HFFc6 (cell line): ENCODE measurements around the gene ZBTB47. TPM values are rescaled to one million over a fixed set of nuclear protein-coding genes. Genes with fewer than 3 reads are reported as not detected.
A peak's percentile ranks its signal among the peaks of the same experiment; 100 is the strongest.

Experiments used
- DNase-seq: peaks from one replicate; pipeline ENCODE4 v3.0.0-alpha.2; 2018
- H3K27ac Mint-ChIP-seq: 2 replicates; pipeline ENCODE4 v1.8.0; 2020; ENCODE audit warnings: mild to moderate bottlenecking, mixed read lengths
- H3K27me3 Mint-ChIP-seq: 2 replicates; pipeline ENCODE4 v1.8.0; 2021; ENCODE audit warnings: mild to moderate bottlenecking, moderate library complexity, mixed read lengths; ENCODE audit not compliant: insufficient read depth
- H3K36me3 Mint-ChIP-seq: 2 replicates; pipeline ENCODE4 v1.8.0; 2021; ENCODE audit warnings: low read depth, mixed read lengths
- H3K4me1 Mint-ChIP-seq: 2 replicates; pipeline ENCODE4 v1.8.0; 2020; ENCODE audit warnings: low read depth, mixed read lengths
- H3K4me3 Mint-ChIP-seq: 2 replicates; pipeline ENCODE4 v1.8.0; 2020; ENCODE audit warnings: mild to moderate bottlenecking, moderate library complexity, mixed read lengths
- H3K9me3 Mint-ChIP-seq: 2 replicates; pipeline ENCODE4 v1.8.0; 2020; ENCODE audit warnings: mild to moderate bottlenecking, mixed read lengths
- CTCF ChIP-seq: fragments of 200-600 bp; sonication (generic); IDR thresholded peaks from 2 replicates; pipeline ENCODE4 v1.5.0; 2021; ENCODE audit warnings: antibody characterized with exemption, mild to moderate bottlenecking
- long read RNA-seq: library from polyadenylated mRNA; unstranded; transcript quantifications from one replicate; pipeline ENCODE4 v2.0.0, GENCODE V29; 2019
- total RNA-seq, 6 experiments: library from RNA; stranded (reverse); fragmentation: NEBNext Ultra II Directional; extraction: Animal tissue kit (Norgen Biotek cat#: 25700); gene quantifications; 2 replicates in 1 of 6; 3 replicates in 5 of 6; pipeline ENCODE4 v1.2.3, GENCODE V29; 2021

ZBTB47 gene
- total RNA-seq, result 10 to 100 TPM; 26.3 to 35.7 (median 29.3) TPM
- long read RNA-seq, partial matches to known transcripts, result 5 of 5 reads
- long read RNA-seq, other reads (novel, unspliced or antisense), result 0 of 5 reads

DNA sequence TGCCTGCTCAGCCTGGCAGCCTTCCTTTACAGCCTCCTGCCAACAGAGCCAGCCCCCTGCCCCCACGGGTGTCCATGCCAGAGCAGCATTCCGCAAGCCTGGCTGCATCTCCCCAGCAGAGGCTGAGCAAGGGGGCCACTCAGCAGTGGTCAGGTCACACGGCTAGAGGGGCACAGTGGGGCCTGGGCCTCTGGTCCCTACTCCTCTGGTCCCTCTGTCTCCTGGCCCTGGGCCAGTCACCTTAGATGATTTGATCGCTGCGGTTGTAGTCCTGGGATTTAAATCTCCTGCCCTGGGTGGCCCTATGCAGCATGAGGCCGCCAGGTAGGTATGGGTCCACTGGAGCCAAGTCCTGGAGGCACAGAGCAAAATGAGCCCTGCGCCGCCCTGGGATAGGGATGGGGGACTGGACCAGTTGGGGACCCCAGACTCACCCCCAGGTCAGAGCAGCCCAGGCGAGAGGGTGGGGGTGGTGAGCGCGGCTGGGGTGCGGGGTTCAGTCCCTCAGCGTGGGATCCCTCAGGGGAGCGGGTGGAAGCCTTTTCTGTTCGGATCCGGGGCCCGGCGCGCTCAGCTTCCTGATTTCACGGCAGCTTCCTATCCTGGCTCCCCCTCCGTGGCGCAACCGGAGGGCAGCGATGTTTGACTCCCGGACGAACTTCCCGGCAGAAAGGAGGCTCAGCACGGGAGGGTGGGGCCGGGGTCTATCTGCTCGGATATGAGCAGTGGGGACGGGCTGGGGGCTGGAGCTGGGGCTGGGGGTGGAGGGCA, at the start of gene ZBTB47:
Gene ZBTB47, plus strand, starts transcription at position 138 of the 771 bp plus-strand sequence. CDS start 4,659 bp downstream, outside the sequence.
- no peak for TF ChIP-seq CTCF
- Mint-ChIP-seq H3K4me3 (peak within 1 kb of the TSS; percentile 94), H3K4me1 (peaks cover 65% of the 10 kb centered on the region), H3K36me3 (peaks cover 15% of the 10 kb centered on the region; the same call in 1 of the 2 replicates), H3K27ac (peak within 1 kb of the TSS; percentile 86), H3K27me3 (peaks cover 2% of the 10 kb centered on the region; the same call in 1 of the 2 replicates), H3K9me3 (no peaks in the 10 kb centered on the region)
- no peak for DNase-seq

DNA sequence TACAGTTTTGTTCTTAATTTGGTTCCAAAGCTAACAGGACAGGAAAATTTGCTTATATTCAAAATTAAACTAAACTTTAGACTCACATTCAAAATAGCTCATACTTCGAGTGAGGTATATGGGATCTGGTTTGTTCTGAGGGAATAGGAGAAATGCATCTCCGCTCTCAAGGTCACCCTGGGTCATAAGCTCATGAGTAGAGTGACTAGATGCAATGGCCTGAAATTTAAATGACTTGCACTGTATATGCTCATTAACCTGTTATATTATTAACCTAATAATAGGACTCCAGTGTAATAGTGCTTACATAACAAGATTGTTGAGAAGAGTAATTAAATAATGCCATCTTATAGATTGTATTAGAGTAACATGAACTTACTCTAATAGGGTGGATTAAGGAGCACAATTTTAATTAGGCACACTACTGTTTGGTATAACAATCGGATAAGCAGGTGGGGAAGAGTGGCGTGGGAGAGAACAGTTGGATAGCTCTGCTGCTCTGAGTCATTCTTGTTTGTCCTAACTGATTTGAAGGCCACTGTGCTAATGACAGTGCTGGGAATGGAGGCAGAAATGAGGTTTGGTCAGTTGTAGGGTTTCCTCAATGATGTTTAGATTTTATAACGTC, 47.8 kb upstream of the ZBTB47 start:
- Mint-ChIP-seq H3K4me3 (no peak overlapping the region), H3K4me1 (peaks cover 64% of the 10 kb centered on the region), H3K9me3 (no peaks in the 10 kb centered on the region), H3K36me3 (peaks cover 24% of the 10 kb centered on the region), H3K27me3 (no peaks in the 10 kb centered on the region; the same call in 1 of the 2 replicates), H3K27ac (peak overlapping the region; percentile 20; the same call in 1 of the 2 replicates)
- no peak for TF ChIP-seq CTCF
- DNase-seq, result peak; percentile 10

DNA sequence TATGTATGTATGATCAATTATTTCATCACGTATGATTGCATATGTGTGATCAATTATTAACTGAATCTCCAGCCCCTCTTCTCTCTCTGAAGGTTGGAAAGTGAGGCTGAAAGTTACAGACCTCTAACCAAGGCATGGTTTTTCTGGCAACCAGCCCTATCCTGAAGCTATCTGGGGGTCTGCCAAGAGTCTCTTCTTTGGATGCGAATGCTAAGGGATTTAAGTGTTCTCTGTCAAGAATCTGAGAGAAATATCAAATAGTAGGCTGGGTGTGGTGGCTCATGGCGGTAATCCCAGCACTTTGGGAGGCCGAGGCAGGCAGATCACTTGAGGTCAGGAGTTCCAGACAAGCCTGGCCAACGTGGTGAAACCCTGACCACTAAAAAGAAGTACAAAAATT, 44.9 kb upstream of the ZBTB47 start:
- Mint-ChIP-seq H3K4me1 (peaks cover 63% of the 10 kb centered on the region), H3K36me3 (peaks cover 23% of the 10 kb centered on the region), H3K27me3 (no peaks in the 10 kb centered on the region), H3K9me3 (no peaks in the 10 kb centered on the region), H3K4me3 (no peak overlapping the region), H3K27ac (no peak overlapping the region; the same call in 1 of the 2 replicates)
- DNase-seq, result no peak
- no peak for TF ChIP-seq CTCF

DNA sequence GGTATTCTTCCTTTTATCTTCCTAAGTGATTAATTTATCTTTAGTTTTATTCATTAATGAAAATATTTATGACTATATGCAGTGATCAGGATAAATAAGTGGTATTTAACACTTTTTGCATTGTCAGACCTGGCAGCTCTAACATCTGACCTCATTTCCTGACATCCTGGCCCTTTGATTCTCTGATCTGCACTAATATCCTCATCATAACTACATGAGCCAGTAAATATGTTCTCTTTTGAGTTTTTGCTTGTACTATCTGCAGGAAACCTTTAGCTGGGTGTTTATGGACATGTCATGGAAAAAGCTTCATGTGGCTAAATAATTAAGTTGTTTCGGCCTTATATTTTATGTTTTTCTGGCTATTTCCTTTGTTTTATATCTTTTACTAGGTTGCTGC, 42.5 kb upstream of the ZBTB47 start:
- Mint-ChIP-seq H3K27me3 (no peaks in the 10 kb centered on the region), H3K4me3 (no peak overlapping the region), H3K36me3 (peaks cover 23% of the 10 kb centered on the region)

DNA sequence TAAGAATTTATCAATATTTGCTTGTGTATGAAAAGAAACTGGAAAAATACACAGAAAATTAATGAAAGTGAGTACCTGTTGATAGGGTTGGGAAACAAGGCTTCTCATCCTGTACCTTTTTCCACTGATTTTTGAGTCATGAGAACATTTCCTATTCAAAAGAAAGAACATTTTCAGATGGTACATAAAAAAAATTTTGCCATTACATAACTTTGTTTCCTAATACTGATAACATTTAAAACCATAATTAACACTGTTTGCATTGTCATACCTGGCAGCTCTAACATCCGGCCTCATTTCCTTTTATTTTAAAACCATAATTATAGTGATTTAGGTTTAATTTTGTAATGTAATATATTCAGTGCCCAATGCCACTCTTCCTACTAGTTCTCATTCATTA, 41.3 kb upstream of the ZBTB47 start:
- peak overlapping the region; percentile 42; the same call in 1 of the 2 replicates for H3K27ac Mint-ChIP-seq
- H3K4me1 Mint-ChIP-seq, result peaks cover 48% of the 10 kb centered on the region
- no peak overlapping the region for H3K4me3 Mint-ChIP-seq
- no peaks in the 10 kb centered on the region for H3K9me3 Mint-ChIP-seq
- no peak for TF ChIP-seq CTCF
- peaks cover 23% of the 10 kb centered on the region for H3K36me3 Mint-ChIP-seq
- DNase-seq, result no peak
- H3K27me3 Mint-ChIP-seq, result no peaks in the 10 kb centered on the region

More for the DNA sequence above, 42.5 kb upstream of the ZBTB47 start:
- Mint-ChIP-seq H3K27ac (peak overlapping the region; percentile 53), H3K4me1 (peaks cover 47% of the 10 kb centered on the region), H3K9me3 (no peaks in the 10 kb centered on the region)
- no peak for DNase-seq
- no peak for TF ChIP-seq CTCF
